Thyroid gland (tissue), 4 donors: Measurements from ENCODE around the gene NME7.

ENCODE experiments used
- POLR2A ChIP-seq, 2 donors: fragments of 450-650 bp; IDR thresholded peaks; one replicate each; pipeline ENCODE4 v1.6.1; 2017; ENCODE audit warnings: antibody characterized with exemption in 2 of 2, mild to moderate bottlenecking in 2 of 2, moderate library complexity in 1 of 2
- TF ChIP-seq, protein P1 (sequence below), 6 experiments: fragments of 200-600 bp in 3 of 6; fragments of 450-650 bp in 3 of 6; sonication (generic) in 3 of 6; IDR thresholded peaks; one replicate each; pipeline ENCODE4 v1.5.1; 2016 to 2019; ENCODE audit warnings: antibody characterized with exemption in 6 of 6, mild to moderate bottlenecking in 2 of 6, inconsistent platforms in 1 of 6, moderate library complexity in 1 of 6

DNA sequence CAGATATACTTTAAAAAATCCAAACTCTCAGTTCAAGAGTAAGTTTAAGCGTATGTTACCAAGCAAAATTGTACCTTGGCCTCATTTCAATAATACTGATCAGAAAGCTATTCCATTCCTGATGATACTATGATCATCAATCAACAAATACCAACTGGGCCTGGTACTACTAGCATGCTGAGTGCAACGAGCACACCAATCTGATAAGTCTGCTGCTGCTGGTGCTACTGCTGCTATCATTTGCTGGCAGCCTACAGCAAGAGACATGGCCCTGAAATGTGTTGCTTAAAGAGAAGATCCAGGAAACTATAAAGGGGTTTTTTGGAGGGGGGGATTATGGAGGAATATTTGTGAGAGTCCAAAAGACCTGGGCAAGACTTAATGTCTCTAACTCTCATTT lies 39.7 kb downstream of the NME7 start:
- no peak for TF ChIP-seq POLR2A (IDR thresholded peaks at IDR 0.05)
- TF ChIP-seq, protein P1, sequence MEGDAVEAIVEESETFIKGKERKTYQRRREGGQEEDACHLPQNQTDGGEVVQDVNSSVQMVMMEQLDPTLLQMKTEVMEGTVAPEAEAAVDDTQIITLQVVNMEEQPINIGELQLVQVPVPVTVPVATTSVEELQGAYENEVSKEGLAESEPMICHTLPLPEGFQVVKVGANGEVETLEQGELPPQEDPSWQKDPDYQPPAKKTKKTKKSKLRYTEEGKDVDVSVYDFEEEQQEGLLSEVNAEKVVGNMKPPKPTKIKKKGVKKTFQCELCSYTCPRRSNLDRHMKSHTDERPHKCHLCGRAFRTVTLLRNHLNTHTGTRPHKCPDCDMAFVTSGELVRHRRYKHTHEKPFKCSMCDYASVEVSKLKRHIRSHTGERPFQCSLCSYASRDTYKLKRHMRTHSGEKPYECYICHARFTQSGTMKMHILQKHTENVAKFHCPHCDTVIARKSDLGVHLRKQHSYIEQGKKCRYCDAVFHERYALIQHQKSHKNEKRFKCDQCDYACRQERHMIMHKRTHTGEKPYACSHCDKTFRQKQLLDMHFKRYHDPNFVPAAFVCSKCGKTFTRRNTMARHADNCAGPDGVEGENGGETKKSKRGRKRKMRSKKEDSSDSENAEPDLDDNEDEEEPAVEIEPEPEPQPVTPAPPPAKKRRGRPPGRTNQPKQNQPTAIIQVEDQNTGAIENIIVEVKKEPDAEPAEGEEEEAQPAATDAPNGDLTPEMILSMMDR (IDR thresholded peaks at IDR 0.05), result no peak
